Heart left ventricle (tissue), 13 donors: ENCODE measurements around the gene MACC1.

Experiments used
- CTCF ChIP-seq, 12 donors: fragments of 200-600 bp; sonication (generic) in 4 of 12; IDR thresholded peaks; one replicate each; pipeline versions ENCODE4 v1.5.0 to v1.8.0; 2018 to 2022; ENCODE audit warnings: antibody characterized with exemption in 12 of 12, mild to moderate bottlenecking in 5 of 12
- POLR2A ChIP-seq, 2 donors: fragments of 450-650 bp; IDR thresholded peaks; one replicate each; pipeline ENCODE4 v1.6.1; 2017; ENCODE audit warnings: antibody characterized with exemption in 2 of 2, mild to moderate bottlenecking in 2 of 2, moderate library complexity in 2 of 2
- donor health status: ischemic (EF 13 %, LVEDD 7.1; RV severe dilation, severe dysfunction).
- donor health status: DM: no; HTN: yes; CAD: no.
- donor health status: DM: no; HTN: no; CAD: no.
- donor health status: ischemic (EF 25% LVEDD 6.9; RV normal size, moderate dysfunction).
- donor health status: ischemic (EF 25% LVEDD 5.7; RV mildly dilated, moderate dysfunction).
- donor health status: ischemic (EF 35%, LVEDD 5.7; RV mildly dilated, moderate dysfunction).
- donor health status: nonischemic (EF 11% LVEDD 7.7; RV severe dilation, severe dysfunction).
- donor health status: DM: yes; HTN: yes; CAD: no.
- donor health status: PGD.
- donor health status: ischemic (EF 29% LVEDD 5.4; RV normal size, mild dysfunction).
- donor health status: nonischemic (EF 23%, LVEDD 6.1; RV moderate dilation, normal function).

- TF ChIP-seq CTCF (IDR thresholded peaks at IDR 0.05) (no peak), POLR2A (IDR thresholded peaks at IDR 0.05) (no peak)
Measured at GRCh38 chr7:20229081-20229480, 11.9 kb upstream of the MACC1 start.
